ENCODE measurements around the gene NUDT14. TPM values are rescaled to one million over a fixed set of nuclear protein-coding genes. Genes with fewer than 3 reads are reported as not detected.
A peak's percentile ranks its signal among the peaks of the same experiment; 100 is the strongest.

NUDT14 gene
- total RNA-seq, 4 donors from 2014 or later = 6.6 to 47.7 (median 25.7) TPM

GRCh38 chr14:105192866-105193731 lies 12.0 kb upstream of the NUDT14 start:
- Histone ChIP-seq H3K4me3 (peak overlapping the region in 1 of 4 donors; percentile 12), H3K4me1 (peaks cover 0 to 35% (median 17%) of the 10 kb centered on the region in 4 donors), H3K36me3 (no peaks in the 10 kb centered on the region), H3K27me3 (peaks cover 0 to 26% of the 10 kb centered on the region in 2 donors), H3K27ac (peak overlapping the region in 2 of 4 donors; percentile 9 to 31), H3K9me3 (peaks cover 0 to 4% (median 0%) of the 10 kb centered on the region in 4 donors)
- no peak for DNase-seq
- no peak for TF ChIP-seq POLR2A (IDR thresholded peaks at IDR 0.05)
- TF ChIP-seq CTCF (IDR thresholded peaks at IDR 0.05) = no peak

DNA sequence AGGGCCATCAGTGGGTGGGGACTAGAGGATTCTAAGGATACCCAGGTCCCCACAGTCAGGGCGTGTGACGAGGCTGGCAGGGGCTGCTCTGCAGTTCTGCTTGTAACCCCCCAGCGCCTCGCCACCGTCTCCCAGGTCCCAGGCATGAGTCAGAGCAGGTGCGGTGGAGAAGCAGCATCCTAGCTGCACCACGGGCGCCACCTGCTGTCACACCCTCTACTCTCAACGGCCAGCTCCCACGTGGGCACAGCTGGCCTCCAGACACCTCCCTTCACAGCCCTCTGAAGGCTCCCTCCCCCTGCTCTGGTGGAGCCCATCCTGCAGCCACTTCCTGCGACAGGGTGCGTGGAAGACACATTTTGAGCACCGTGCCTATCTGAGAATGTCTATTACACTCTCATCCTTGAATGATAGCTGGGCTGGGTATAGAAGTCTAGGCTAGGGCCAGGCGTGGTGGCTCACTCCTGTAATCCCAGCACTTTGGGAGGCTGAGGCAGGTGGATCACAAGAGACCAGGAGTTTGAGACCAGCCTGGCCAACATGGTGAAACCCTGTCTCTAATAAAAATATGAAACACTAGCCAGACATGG lies 6.9 kb upstream of the NUDT14 start:
- peaks cover 0 to 5% (median 0%) of the 10 kb centered on the region in 4 donors for H3K9me3 ChIP-seq
- no peaks in the 10 kb centered on the region for H3K36me3 ChIP-seq
- H3K4me3 ChIP-seq = no peak overlapping the region
- peak in 2 of 3 donors; percentile 81 to 84 for DNase-seq
- TF ChIP-seq CTCF (IDR thresholded peaks at IDR 0.05) (peak in 4 of 6 experiments; percentile 13 to 83 (median 71)), POLR2A (IDR thresholded peaks at IDR 0.05) (no peak)
- H3K4me1 ChIP-seq = no peaks in the 10 kb centered on the region
- no peaks in the 10 kb centered on the region for H3K27me3 ChIP-seq
- no peak overlapping the region for H3K27ac ChIP-seq

DNA sequence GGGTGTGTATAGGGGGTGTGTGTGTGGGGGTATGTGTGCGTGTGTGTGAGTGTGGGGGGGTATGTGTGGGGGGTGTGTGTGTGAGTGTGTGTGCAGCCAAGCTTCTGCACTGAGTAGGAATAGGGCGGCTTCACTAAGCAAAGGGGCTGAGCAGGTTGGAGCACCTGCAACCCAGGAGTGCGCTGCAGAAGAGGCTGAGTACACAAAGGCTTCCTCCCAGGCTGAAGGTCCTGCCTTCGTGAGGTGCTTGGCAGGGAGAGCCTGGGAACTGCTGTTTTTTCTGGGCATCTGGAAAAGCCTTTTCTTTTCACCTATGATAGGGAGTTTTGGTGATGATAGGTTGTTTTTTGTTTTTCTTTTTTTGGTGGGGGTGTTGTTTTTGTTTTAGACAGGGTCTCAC lies 6.0 kb upstream of the NUDT14 start:
- Histone ChIP-seq H3K27me3 (no peaks in the 10 kb centered on the region), H3K27ac (no peak overlapping the region), H3K36me3 (no peaks in the 10 kb centered on the region), H3K4me1 (peaks cover 0 to 6% (median 0%) of the 10 kb centered on the region in 4 donors), H3K4me3 (no peak overlapping the region), H3K9me3 (peaks cover 0 to 5% (median 0%) of the 10 kb centered on the region in 4 donors)
- DNase-seq = no peak
- TF ChIP-seq POLR2A (IDR thresholded peaks at IDR 0.05) (no peak), CTCF (IDR thresholded peaks at IDR 0.05) (no peak)

DNA sequence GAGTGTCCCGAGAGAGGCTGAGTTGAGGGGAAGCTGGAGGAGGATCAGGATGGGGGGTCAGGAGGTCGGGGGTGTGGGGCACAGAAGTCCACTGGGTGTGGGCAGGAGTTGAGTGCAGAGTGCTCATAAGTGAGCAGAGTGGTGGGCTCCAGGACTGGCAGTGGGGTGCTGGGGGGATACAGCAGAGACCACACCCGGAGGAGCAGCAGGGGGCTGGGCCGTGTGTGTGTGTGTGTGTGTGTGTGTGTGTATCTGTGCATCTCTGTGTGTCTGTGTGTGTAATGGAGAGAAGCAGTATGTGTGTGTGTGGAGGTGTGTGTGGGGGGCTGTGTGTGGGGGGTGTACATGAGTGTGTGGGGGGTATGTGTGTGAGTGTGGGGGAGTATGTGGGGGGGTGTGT lies 4.9 kb upstream of the NUDT14 start:
- Histone ChIP-seq H3K9me3 (peaks cover 0 to 5% (median 0%) of the 10 kb centered on the region in 4 donors), H3K27me3 (no peaks in the 10 kb centered on the region), H3K4me1 (peaks cover 0 to 15% (median 2%) of the 10 kb centered on the region in 4 donors), H3K27ac (no peak overlapping the region), H3K4me3 (no peak overlapping the region), H3K36me3 (no peaks in the 10 kb centered on the region)
- TF ChIP-seq POLR2A (IDR thresholded peaks at IDR 0.05) = no peak
- TF ChIP-seq CTCF (IDR thresholded peaks at IDR 0.05) = no peak
- DNase-seq = no peak

GRCh38 chr14:105185001-105185400 lies 3.9 kb upstream of the NUDT14 start:
- Histone ChIP-seq H3K4me1 (peaks cover 4 to 23% (median 6%) of the 10 kb centered on the region in 4 donors), H3K27ac (no peak overlapping the region), H3K4me3 (no peak overlapping the region), H3K9me3 (peaks cover 0 to 5% (median 0%) of the 10 kb centered on the region in 4 donors), H3K27me3 (no peaks in the 10 kb centered on the region), H3K36me3 (no peaks in the 10 kb centered on the region)
- no peak for DNase-seq
- TF ChIP-seq POLR2A (IDR thresholded peaks at IDR 0.05) (no peak), CTCF (IDR thresholded peaks at IDR 0.05) (no peak)

Data from Peyer's patch (tissue), 4 donors.